GM12872 (cell line): ENCODE data around the gene CFAP410.

Experiments used
- TF ChIP-seq, protein P1 (sequence below): IDR thresholded peaks from 3 replicates; pipeline ENCODE4 v1.5.1; 2011; ENCODE audit warnings: low read depth, mild to moderate bottlenecking, low read length, moderate library complexity; ENCODE audit not compliant: insufficient read depth

Gene CFAP410

GRCh38 chr21:44374601-44375280, 35.6 kb upstream of the CFAP410 start:
- TF ChIP-seq, protein P1, sequence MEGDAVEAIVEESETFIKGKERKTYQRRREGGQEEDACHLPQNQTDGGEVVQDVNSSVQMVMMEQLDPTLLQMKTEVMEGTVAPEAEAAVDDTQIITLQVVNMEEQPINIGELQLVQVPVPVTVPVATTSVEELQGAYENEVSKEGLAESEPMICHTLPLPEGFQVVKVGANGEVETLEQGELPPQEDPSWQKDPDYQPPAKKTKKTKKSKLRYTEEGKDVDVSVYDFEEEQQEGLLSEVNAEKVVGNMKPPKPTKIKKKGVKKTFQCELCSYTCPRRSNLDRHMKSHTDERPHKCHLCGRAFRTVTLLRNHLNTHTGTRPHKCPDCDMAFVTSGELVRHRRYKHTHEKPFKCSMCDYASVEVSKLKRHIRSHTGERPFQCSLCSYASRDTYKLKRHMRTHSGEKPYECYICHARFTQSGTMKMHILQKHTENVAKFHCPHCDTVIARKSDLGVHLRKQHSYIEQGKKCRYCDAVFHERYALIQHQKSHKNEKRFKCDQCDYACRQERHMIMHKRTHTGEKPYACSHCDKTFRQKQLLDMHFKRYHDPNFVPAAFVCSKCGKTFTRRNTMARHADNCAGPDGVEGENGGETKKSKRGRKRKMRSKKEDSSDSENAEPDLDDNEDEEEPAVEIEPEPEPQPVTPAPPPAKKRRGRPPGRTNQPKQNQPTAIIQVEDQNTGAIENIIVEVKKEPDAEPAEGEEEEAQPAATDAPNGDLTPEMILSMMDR: no peak

DNA sequence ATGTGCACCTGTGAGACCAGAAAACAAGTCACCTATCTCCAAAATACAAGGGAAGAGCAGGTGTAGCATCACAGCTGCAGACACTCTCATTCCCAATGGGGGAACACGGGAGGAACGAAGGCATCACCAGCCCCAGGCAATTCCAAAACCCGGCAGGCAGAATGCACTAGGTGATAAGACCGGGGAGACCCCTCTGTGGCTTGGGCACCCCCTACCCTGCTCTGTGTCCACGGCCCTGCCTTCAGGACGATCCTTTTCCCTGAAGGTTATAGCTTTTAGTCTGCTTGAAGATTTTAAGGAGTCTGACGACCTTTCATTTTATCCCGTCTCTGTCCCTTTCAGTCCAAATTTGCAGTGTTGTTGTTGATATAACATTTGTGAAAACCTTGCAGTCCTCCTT, 33.4 kb upstream of the CFAP410 start:
- TF ChIP-seq, protein P1: no peak

GRCh38 chr21:44371596-44371995, 32.4 kb upstream of the CFAP410 start:
- TF ChIP-seq, protein P1: no peak

- TF ChIP-seq, protein P1: no peak
These were observed 31.7 kb upstream of the CFAP410 start for GRCh38 chr21:44370786-44371410.

- TF ChIP-seq, protein P1: no peak
These were observed 31.0 kb upstream of the CFAP410 start for GRCh38 chr21:44370027-44370735.

DNA sequence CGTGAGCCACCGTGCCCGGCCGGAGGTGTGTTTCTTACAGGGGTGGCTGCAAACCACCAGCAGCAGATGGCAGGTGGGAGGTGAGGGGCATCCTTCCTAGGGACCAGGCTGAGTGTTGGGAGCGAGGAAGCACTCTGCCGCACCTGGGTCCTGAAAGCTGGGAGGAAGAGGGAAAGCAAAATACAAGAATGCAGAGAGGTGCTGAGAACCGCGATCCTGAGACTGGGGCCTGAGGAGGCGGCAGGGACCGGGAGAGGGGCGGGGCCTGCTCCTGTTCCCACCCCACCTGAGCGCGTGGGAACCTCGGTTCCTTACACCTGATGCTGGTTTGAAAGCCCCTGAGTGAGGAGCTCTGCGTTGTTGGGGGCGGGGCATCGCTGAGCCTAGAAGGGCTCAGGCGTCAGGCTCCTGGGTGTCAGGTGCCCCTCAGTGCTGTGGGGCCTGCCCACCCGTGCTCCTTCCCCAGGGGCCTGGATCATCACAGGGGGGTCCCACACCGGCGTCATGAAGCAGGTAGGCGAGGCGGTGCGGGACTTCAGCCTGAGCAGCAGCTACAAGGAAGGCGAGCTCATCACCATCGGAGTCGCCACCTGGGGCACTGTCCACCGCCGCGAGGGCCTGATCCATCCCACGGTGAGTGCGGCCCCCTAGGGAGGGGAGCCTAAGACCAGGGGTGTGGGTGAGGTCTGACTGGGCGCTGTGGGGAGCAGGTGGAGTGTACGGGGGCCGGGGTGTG, 29.7 kb upstream of the CFAP410 start:
- TF ChIP-seq, protein P1: no peak

DNA sequence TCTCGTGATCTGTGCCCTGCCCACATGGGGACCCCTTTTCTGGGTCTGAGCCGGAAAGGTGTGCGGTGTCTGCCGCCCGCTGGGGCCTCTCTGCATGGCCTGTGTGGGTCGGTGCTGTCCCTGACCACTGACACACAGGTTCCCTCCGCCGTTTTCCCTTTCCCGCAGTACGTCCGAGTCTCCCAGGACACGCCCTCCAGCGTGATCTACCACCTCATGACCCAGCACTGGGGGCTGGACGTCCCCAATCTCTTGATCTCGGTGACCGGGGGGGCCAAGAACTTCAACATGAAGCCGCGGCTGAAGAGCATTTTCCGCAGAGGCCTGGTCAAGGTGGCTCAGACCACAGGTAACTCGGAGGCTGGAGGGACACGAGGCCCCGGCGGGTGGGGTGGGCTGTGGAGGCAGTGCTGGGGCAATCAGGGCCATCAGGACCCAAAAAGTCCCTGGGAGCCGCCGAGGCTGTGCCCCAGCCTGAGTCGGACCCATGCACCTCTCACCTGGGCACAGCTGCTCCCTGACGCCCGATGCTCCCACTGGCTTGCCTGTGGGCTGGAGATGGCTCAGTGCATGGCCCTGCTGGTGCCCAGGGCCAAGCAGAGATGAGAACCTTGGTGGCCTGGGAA, 27.5 kb upstream of the CFAP410 start:
- TF ChIP-seq, protein P1: no peak
